H1 (cell line): Measurements from ENCODE around the gene UBE2V1. TPM values are rescaled to one million over a fixed set of nuclear protein-coding genes. Genes with fewer than 3 reads are reported as not detected.

ENCODE experiments used
- CTCF ChIA-PET: fragments of 300-600 bp; sonication (Branson Sonifier 250); formaldehyde crosslinking; loops from one replicate; lab custom pipeline; 2021; ENCODE audit not compliant: partially characterized antibody; lab: Charles Lee
- POLR2A ChIA-PET: fragments of 300-600 bp; sonication (Branson Sonifier 250); formaldehyde crosslinking; loops from one replicate; lab custom pipeline; 2021; ENCODE audit warnings: inconsistent platforms; ENCODE audit not compliant: partially characterized antibody; lab: Charles Lee
- DNase-seq, 2 experiments: peaks; one replicate each; pipeline versions ENCODE4 v3.0.0 to v3.0.0-alpha.2; 2010 to 2022; ENCODE audit warnings: low spot score in 2 of 2, low read depth in 1 of 2, mixed read lengths in 1 of 2
- FAIRE-seq: peaks from 2 replicates; lab custom pipeline; 2011; peaks lifted over from hg19 to GRCh38; lab: Jason Lieb, UNC
- H2AFZ ChIP-seq: 2 replicates; pipeline ENCODE4 v1.8.1; 2012; ENCODE audit warnings: low read length, inconsistent platforms
- H2AK5ac ChIP-seq: 2 replicates; pipeline ENCODE4 v1.6.1; 2013; ENCODE audit warnings: low read depth, low read length
- H2BK120ac ChIP-seq: replicated peaks from 2 replicates; pipeline ENCODE3; 2013; ENCODE audit warnings: low read depth, low read length, inconsistent platforms
- H2BK12ac ChIP-seq: 2 replicates; pipeline ENCODE4 v1.6.1; 2013; ENCODE audit warnings: low read depth, low read length
- H2BK15ac ChIP-seq: 2 replicates; pipeline ENCODE4 v1.6.1; 2013; ENCODE audit warnings: low read length
- H2BK20ac ChIP-seq: 2 replicates; pipeline ENCODE4 v1.6.1; 2013; ENCODE audit warnings: low read length
- H2BK5ac ChIP-seq: 2 replicates; pipeline ENCODE4 v1.6.1; 2013; ENCODE audit warnings: low read depth, low read length
- H3K14ac ChIP-seq: 2 replicates; pipeline ENCODE4 v1.6.1; 2013; ENCODE audit warnings: inconsistent platforms; ENCODE audit not compliant: insufficient read length
- H3K18ac ChIP-seq: 2 replicates; pipeline ENCODE4 v1.6.1; 2013; ENCODE audit warnings: low read length; ENCODE audit errors: extremely low read depth
- H3K23ac ChIP-seq: 2 replicates; pipeline ENCODE4 v1.6.1; 2013; ENCODE audit warnings: inconsistent platforms; ENCODE audit not compliant: insufficient read length
- H3K23me2 ChIP-seq: 2 replicates; pipeline ENCODE4 v1.6.1; 2013; ENCODE audit warnings: low read depth, low read length
- H3K27ac ChIP-seq: 2 replicates; pipeline ENCODE4 v1.6.1; 2011; ENCODE audit warnings: low read depth, low read length, inconsistent platforms
- H3K27me3 ChIP-seq, 4 experiments: replicated peaks in 1 of 4; 1 replicate in 1 of 4; 2 replicates in 3 of 4; pipeline versions ENCODE4 v1.6.1 to v1.8.1; 2011 to 2013; ENCODE audit warnings: low read length in 3 of 4, mild to moderate bottlenecking in 3 of 4, inconsistent platforms in 2 of 4, mixed read lengths in 2 of 4, moderate library complexity in 1 of 4; ENCODE audit not compliant: control insufficient read depth in 3 of 4, insufficient read depth in 3 of 4; ENCODE audit errors: extremely low read depth in 1 of 4
- H3K36me3 ChIP-seq, 4 experiments: 2 replicates each; pipeline versions ENCODE4 v1.6.1 to v1.8.1; 2011 to 2013; ENCODE audit warnings: mild to moderate bottlenecking in 4 of 4, low read length in 3 of 4, moderate library complexity in 2 of 4, control low read depth in 1 of 4, inconsistent platforms in 1 of 4; ENCODE audit not compliant: insufficient read depth in 4 of 4, control insufficient read depth in 2 of 4
- H3K4ac ChIP-seq: replicated peaks from 2 replicates; pipeline ENCODE3; 2013; ENCODE audit warnings: low read length, low read depth, mixed read lengths, inconsistent platforms; ENCODE audit not compliant: insufficient read length
- H3K4me1 ChIP-seq, 4 experiments: replicated peaks in 1 of 4; 1 replicate in 1 of 4; 2 replicates in 3 of 4; pipeline versions ENCODE4 v1.6.1 to v1.8.1; 2011 to 2013; ENCODE audit warnings: low read length in 3 of 4, inconsistent platforms in 2 of 4, mixed read lengths in 1 of 4; ENCODE audit not compliant: insufficient read depth in 4 of 4, control insufficient read depth in 3 of 4
- H3K4me2 ChIP-seq, 2 experiments: 2 replicates each; pipeline versions ENCODE4 v1.6.1 to v1.8.1; 2011 to 2013; ENCODE audit warnings: low read depth in 2 of 2, low read length in 2 of 2, control low read depth in 1 of 2, inconsistent platforms in 1 of 2, mild to moderate bottlenecking in 1 of 2; ENCODE audit not compliant: insufficient read depth in 1 of 2
- H3K4me3 ChIP-seq, 4 experiments: fragments of 200-600, 300-600 bp in 1 of 4; sonication (generic), shearing (Covaris generic), sonication (Bioruptor Twin) in 1 of 4; 2 replicates each; pipeline versions ENCODE4 v1.5.1 to v1.8.1; 2011 to 2016; ENCODE audit warnings: low read length in 4 of 4, low read depth in 3 of 4, control low read depth in 2 of 4, inconsistent platforms in 2 of 4, mild to moderate bottlenecking in 2 of 4, mixed read lengths in 1 of 4, moderate library complexity in 1 of 4; ENCODE audit not compliant: insufficient read depth in 2 of 4; ENCODE audit errors: extremely low read depth in 1 of 4
- H3K56ac ChIP-seq: replicated peaks from 2 replicates; pipeline ENCODE3; 2013; ENCODE audit warnings: low read depth, mild to moderate bottlenecking, mixed read lengths, low read length, inconsistent platforms; ENCODE audit not compliant: insufficient read length
- H3K79me1 ChIP-seq: 2 replicates; pipeline ENCODE4 v1.6.1; 2013; ENCODE audit warnings: low read depth, low read length, control low read depth
- H3K79me2 ChIP-seq, 2 experiments: 2 replicates each; pipeline versions ENCODE4 v1.6.1 to v1.8.1; 2012 to 2013; ENCODE audit warnings: low read length in 2 of 2, mild to moderate bottlenecking in 2 of 2, inconsistent platforms in 1 of 2; ENCODE audit not compliant: insufficient read depth in 2 of 2, control insufficient read depth in 1 of 2
- H3K9ac ChIP-seq, 4 experiments: replicated peaks in 1 of 4; 1 replicate in 1 of 4; 2 replicates in 3 of 4; pipeline versions ENCODE4 v1.6.1 to v1.8.1; 2011 to 2013; ENCODE audit warnings: low read depth in 3 of 4, low read length in 3 of 4, control low read depth in 2 of 4, mild to moderate bottlenecking in 2 of 4, moderate library complexity in 2 of 4, inconsistent platforms in 1 of 4; ENCODE audit errors: extremely low read depth in 1 of 4
- H3K9me3 ChIP-seq, 2 experiments: 2 replicates each; pipeline versions ENCODE4 v1.6.1 to v1.8.1; 2012 to 2013; ENCODE audit warnings: mild to moderate bottlenecking in 2 of 2, moderate library complexity in 2 of 2, control low read depth in 1 of 2, inconsistent platforms in 1 of 2, low read depth in 1 of 2, low read length in 1 of 2, mixed read lengths in 1 of 2; ENCODE audit not compliant: insufficient read depth in 2 of 2
- H4K20me1 ChIP-seq, 2 experiments: replicated peaks in 1 of 2; 2 replicates each; pipeline versions ENCODE3 to v1.8.1; 2011 to 2013; ENCODE audit warnings: inconsistent platforms in 2 of 2, low read length in 2 of 2, mild to moderate bottlenecking in 1 of 2; ENCODE audit not compliant: insufficient read depth in 2 of 2, control insufficient read depth in 1 of 2
- H4K5ac ChIP-seq: 2 replicates; pipeline ENCODE4 v1.6.1; 2013; ENCODE audit warnings: low read length, low read depth, mixed read lengths, inconsistent platforms; ENCODE audit not compliant: insufficient read length
- H4K8ac ChIP-seq: 2 replicates; pipeline ENCODE4 v1.8.0; 2013; ENCODE audit warnings: mild to moderate bottlenecking, moderate library complexity, low read length, inconsistent platforms; ENCODE audit not compliant: insufficient read depth; ENCODE audit errors: extremely low read depth
- H4K91ac ChIP-seq: replicated peaks from 2 replicates; pipeline ENCODE3; 2013; ENCODE audit warnings: low read length, mixed read lengths, inconsistent platforms; ENCODE audit not compliant: insufficient read length
- BRCA1 ChIP-seq: IDR thresholded peaks from 2 replicates; pipeline ENCODE4 v1.6.1; 2012; ENCODE audit warnings: low read depth, low read length, improper control_type of control experiment
- CHD2 ChIP-seq: IDR thresholded peaks from 2 replicates; pipeline ENCODE4 v1.6.1; 2012; ENCODE audit warnings: low read length, improper control_type of control experiment
- CTBP2 ChIP-seq: IDR thresholded peaks from 2 replicates; pipeline ENCODE4 v1.7.0; 2011; ENCODE audit warnings: borderline replicate concordance, mild to moderate bottlenecking, moderate library complexity, mixed read lengths, low read length; ENCODE audit not compliant: insufficient read depth, insufficient read length
- FOSL1 ChIP-seq: IDR thresholded peaks from 2 replicates; pipeline ENCODE4 v1.6.1; 2011; ENCODE audit warnings: mild to moderate bottlenecking, low read depth, low read length, moderate library complexity; ENCODE audit not compliant: insufficient read depth
- GTF2F1 ChIP-seq: IDR thresholded peaks from 2 replicates; pipeline ENCODE4 v1.6.1; 2012; ENCODE audit warnings: low read depth, low read length, improper control_type of control experiment, borderline replicate concordance
- HDAC2 ChIP-seq, 2 experiments: fragments of 300-600 bp in 1 of 2; sonication (generic) in 1 of 2; IDR thresholded peaks; 2 replicates each; pipeline ENCODE4 v1.6.1; 2011 to 2012; ENCODE audit warnings: low read depth in 2 of 2, low read length in 2 of 2, mild to moderate bottlenecking in 2 of 2, moderate library complexity in 2 of 2, borderline replicate concordance in 1 of 2, inconsistent platforms in 1 of 2
- JUN ChIP-seq: IDR thresholded peaks from 2 replicates; pipeline ENCODE4 v1.6.1; 2011; ENCODE audit warnings: low read depth, mild to moderate bottlenecking, improper control_type of control experiment, low read length
- NRF1 ChIP-seq: IDR thresholded peaks from 2 replicates; pipeline ENCODE4 v1.6.1; 2011; ENCODE audit warnings: mild to moderate bottlenecking, low read depth, low read length, improper control_type of control experiment
- POLR2A ChIP-seq, 2 experiments: IDR thresholded peaks; 1 replicate in 1 of 2; 2 replicates in 1 of 2; pipeline ENCODE4 v1.6.1; 2011; ENCODE audit warnings: low read depth in 2 of 2, low read length in 2 of 2, mild to moderate bottlenecking in 2 of 2; ENCODE audit errors: control extremely low read depth in 1 of 2
- TEAD4 ChIP-seq: IDR thresholded peaks from 2 replicates; pipeline ENCODE4 v1.6.1; 2012; ENCODE audit warnings: low read depth, low read length, inconsistent platforms, mixed read lengths
- WGBS, 2 experiments: shearing (Covaris generic) in 1 of 2; methylation state at CpG; one replicate each; pipeline versions ENCODE4 v1.1.6 to v1.1.7; 2013 to 2015; ENCODE audit warnings: low lambda C conversion rate in 2 of 2, mixed read lengths in 2 of 2, inconsistent platforms in 1 of 2, low coverage in 1 of 2, missing lambda C conversion rate in 1 of 2; ENCODE audit not compliant: insufficient replicate concordance in 2 of 2, insufficient coverage in 1 of 2, insufficient read length in 1 of 2; ENCODE audit errors: extremely low coverage in 1 of 2, missing lambda C conversion rate in 1 of 2; 5-methylcytosine and 5-hydroxymethylcytosine counted together
- polyA plus RNA-seq, 7 experiments: library from polyadenylated mRNA; depleted of rRNA in 3 of 7; stranded (reverse) in 5 of 7; unstranded in 2 of 7; fragments of >200 nt in 5 of 7; fragments of 200-250 nt in 2 of 7; gene quantifications; 1 replicate in 5 of 7; 2 replicates in 1 of 7; 4 replicates in 1 of 7; pipeline versions ENCODE4 v1.2.1 to v1.2.3, GENCODE V29; 2011 to 2013; ENCODE audit warnings: missing spikeins in 2 of 7, mixed read lengths in 2 of 7
- total RNA-seq: library from RNA; stranded (reverse); fragmentation: NEBNext Ultra II Directional; extraction: Animal tissue kit (Norgen Biotek cat#: 25700); gene quantifications from 2 replicates; pipeline ENCODE4 v1.2.1, GENCODE V29; 2021
- TF ChIP-seq, protein P1 (sequence below): IDR thresholded peaks from 2 replicates; pipeline ENCODE4 v1.6.1; 2012; ENCODE audit warnings: low read length, inconsistent platforms

The UBE2V1 gene
- total and polyA plus RNA-seq, 2 of the 8 experiments (the other 6 are each of a cell fraction or from before 2014, with no cell fraction given) = 141 to 184 TPM

GRCh38 chr20:50032955-50033666, 79.8 kb downstream of the UBE2V1 start:
- DNase-seq = no peak
- Histone ChIP-seq H2AFZ (no peak overlapping the region), H3K27me3 (no peaks in the 10 kb centered on the region), H3K56ac (no peak overlapping the region), H4K20me1 (no peaks in the 10 kb centered on the region), H3K4me3 (no peak overlapping the region), H3K14ac (no peak overlapping the region), H3K9me3 (no peaks in the 10 kb centered on the region), H3K79me2 (no peaks in the 10 kb centered on the region), H3K79me1 (no peaks in the 10 kb centered on the region), H2BK5ac (no peak overlapping the region), H3K23me2 (0 out of 2 replicates have a peak, but pooled peaks cover 1% of the 10 kb centered on the region), H3K27ac (no peak overlapping the region), H2BK20ac (no peak overlapping the region), H2AK5ac (no peak overlapping the region), H3K18ac (no peak overlapping the region), H3K4me2 (no peak overlapping the region), H2BK15ac (no peak overlapping the region), H2BK12ac (no peak overlapping the region), H3K36me3 (no peaks in the 10 kb centered on the region), H4K91ac (no peak overlapping the region), H3K4ac (no peak overlapping the region), H3K23ac (no peak overlapping the region), H2BK120ac (no peak overlapping the region), H3K9ac (no peak overlapping the region; a peak in 1 of 7 replicates), H3K4me1 (peaks cover 0 to 3% (median 1%) of the 10 kb centered on the region in 4 experiments; a peak in 3 of 7 replicates), H4K5ac (no peak overlapping the region), H4K8ac (no peak overlapping the region)
- ChIA-PET CTCF (interaction anchor here (0.6 to 1.8 kb wide), 2 partner anchors 52 to 663 kb away, joined by 5 to 11 read pairs; no protein-coding TSS in a partner anchor), POLR2A (interaction anchor here (0.7 to 1.4 kb wide), 5 partner anchors 10 to 423 kb away, joined by 3 to 4 read pairs (median 3); no protein-coding TSS in a partner anchor)
- no peak for FAIRE-seq
- 90% methylated on average over 9 of the region's 9 CpGs; no CpG with 5 or more reads in 1 of the 2 experiments for WGBS, 2 experiments
- no peak for TF ChIP-seq CTBP2
- TF ChIP-seq, protein P1, sequence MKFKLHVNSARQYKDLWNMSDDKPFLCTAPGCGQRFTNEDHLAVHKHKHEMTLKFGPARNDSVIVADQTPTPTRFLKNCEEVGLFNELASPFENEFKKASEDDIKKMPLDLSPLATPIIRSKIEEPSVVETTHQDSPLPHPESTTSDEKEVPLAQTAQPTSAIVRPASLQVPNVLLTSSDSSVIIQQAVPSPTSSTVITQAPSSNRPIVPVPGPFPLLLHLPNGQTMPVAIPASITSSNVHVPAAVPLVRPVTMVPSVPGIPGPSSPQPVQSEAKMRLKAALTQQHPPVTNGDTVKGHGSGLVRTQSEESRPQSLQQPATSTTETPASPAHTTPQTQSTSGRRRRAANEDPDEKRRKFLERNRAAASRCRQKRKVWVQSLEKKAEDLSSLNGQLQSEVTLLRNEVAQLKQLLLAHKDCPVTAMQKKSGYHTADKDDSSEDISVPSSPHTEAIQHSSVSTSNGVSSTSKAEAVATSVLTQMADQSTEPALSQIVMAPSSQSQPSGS = no peak
- no peak for TF ChIP-seq CHD2
- no peak for TF ChIP-seq BRCA1
- TF ChIP-seq HDAC2 (IDR thresholded peaks at IDR 0.05; ENCODE audit: borderline replicate concordance in 1 of 2, low read depth in 2 of 2, low read length in 2 of 2) = no peak
- no peak for TF ChIP-seq NRF1
- TF ChIP-seq TEAD4 = no peak
- TF ChIP-seq GTF2F1 = no peak
- TF ChIP-seq POLR2A (IDR thresholded peaks at IDR 0.05; ENCODE audit: control extremely low read depth in 1 of 2, low read depth in 2 of 2, low read length in 2 of 2) = no peak
- no peak for TF ChIP-seq FOSL1
- TF ChIP-seq JUN = no peak
